PFSK-1 (cell line): Measurements from ENCODE around the gene HACD3.

Source experiments
- FOXP2 ChIP-seq: optimal IDR thresholded peaks from 2 replicates; pipeline ENCODE3; 2011; ENCODE audit warnings: borderline replicate concordance, control low read depth, inconsistent platforms; ENCODE audit not compliant: insufficient read depth; ENCODE audit errors: extremely low read length, extremely low read depth
- POLR2AphosphoS5 ChIP-seq: IDR thresholded peaks from 2 replicates; pipeline ENCODE4 v1.6.1; 2012; ENCODE audit warnings: low read depth, mild to moderate bottlenecking, control low read depth, low read length, moderate library complexity
- REST ChIP-seq, 2 experiments: IDR thresholded peaks; 2 replicates each; pipeline versions ENCODE4 v1.6.1 to v1.8.0; 2011 to 2012; ENCODE audit warnings: low read depth in 2 of 2, low read length in 2 of 2, control low read depth in 1 of 2, inconsistent platforms in 1 of 2, mild to moderate bottlenecking in 1 of 2, moderate library complexity in 1 of 2; ENCODE audit not compliant: insufficient read depth in 1 of 2
- SIN3A ChIP-seq: IDR thresholded peaks from 2 replicates; pipeline ENCODE4 v1.6.1; 2012; ENCODE audit warnings: mild to moderate bottlenecking, low read length, moderate library complexity, borderline replicate concordance; ENCODE audit not compliant: insufficient read depth

DNA sequence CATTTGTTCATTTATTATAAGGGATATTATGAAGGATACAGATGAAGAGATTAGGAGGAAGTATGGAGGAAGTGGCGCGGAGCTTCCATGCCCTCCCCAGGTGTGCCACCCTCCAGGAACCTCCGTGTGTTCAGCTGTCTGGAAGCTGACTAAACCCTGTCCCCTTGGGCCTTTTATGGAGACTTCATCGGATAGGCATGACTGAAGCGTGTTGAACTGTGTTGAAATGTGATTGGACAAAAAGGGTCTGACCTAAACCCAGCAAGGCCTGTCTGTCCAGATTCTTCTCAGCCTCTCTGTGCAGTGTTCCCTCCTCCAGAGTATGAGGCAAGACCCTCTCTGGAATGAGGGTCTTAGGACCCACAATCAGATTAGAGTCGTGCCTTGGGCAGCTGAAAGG is 31.7 kb downstream of the HACD3 start:
- TF ChIP-seq POLR2AphosphoS5 (no peak), SIN3A (no peak), FOXP2 (no peak), REST (IDR thresholded peaks at IDR 0.05; ENCODE audit: insufficient read depth in 1 of 2, low read depth in 2 of 2, low read length in 2 of 2) (no peak)
